GM18951 (cell line): Measurements from ENCODE around the gene RADIL.

Experiments
- POLR2A ChIP-seq: IDR thresholded peaks from 4 replicates; pipeline ENCODE4 v1.6.1; 2011; ENCODE audit warnings: mild to moderate bottlenecking; ENCODE audit not compliant: insufficient read length, insufficient read depth; ENCODE audit errors: extremely low read depth
- in situ Hi-C: fragments of 300-500 bp; cut with MboI; formaldehyde crosslinking; loops from one replicate; pipeline ENCODE4 v1.12.0; 2022; ENCODE audit warnings: low sequenced_read_pairs, mixed read lengths, inconsistent platforms; ENCODE audit not compliant: unreplicated experiment

RADIL gene

DNA sequence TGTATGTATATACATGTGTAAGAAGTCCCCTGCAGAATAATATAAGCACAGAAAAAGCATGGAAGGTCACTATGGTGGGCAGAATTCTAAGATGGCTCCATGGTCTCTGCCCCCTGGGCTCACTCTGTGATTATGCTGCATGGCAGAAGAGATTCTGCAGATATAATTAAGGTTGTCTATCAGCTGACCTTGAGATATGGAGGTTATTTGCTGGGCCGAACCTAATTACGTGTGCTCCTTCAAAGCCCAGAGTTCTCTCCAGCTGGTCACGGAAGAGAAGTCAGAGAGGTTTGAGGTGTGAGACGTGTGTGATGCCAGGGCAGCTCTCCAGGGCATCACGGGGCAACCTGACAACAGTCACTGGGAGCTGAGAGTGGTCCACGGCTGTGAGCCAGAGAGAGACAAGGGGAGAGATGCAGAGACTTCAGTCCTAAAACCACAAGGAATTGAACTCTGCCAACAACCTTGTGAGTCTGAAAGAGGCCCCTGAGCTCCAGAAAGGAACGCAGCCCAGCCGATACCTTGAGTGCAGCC lies 33.2 kb downstream of the RADIL start:
- in situ Hi-C loops: loop anchor here (25.0 kb wide), 1 partner anchor 237 kb away; no protein-coding TSS in a partner anchor
- TF ChIP-seq POLR2A: no peak

GRCh38 chr7:4849390-4849789 lies 34.1 kb downstream of the RADIL start:
- TF ChIP-seq POLR2A: no peak
- in situ Hi-C loops: no loop called here

GRCh38 chr7:4845740-4846142 lies 37.8 kb downstream of the RADIL start:
- in situ Hi-C loops: no loop called here
- TF ChIP-seq POLR2A: no peak

DNA sequence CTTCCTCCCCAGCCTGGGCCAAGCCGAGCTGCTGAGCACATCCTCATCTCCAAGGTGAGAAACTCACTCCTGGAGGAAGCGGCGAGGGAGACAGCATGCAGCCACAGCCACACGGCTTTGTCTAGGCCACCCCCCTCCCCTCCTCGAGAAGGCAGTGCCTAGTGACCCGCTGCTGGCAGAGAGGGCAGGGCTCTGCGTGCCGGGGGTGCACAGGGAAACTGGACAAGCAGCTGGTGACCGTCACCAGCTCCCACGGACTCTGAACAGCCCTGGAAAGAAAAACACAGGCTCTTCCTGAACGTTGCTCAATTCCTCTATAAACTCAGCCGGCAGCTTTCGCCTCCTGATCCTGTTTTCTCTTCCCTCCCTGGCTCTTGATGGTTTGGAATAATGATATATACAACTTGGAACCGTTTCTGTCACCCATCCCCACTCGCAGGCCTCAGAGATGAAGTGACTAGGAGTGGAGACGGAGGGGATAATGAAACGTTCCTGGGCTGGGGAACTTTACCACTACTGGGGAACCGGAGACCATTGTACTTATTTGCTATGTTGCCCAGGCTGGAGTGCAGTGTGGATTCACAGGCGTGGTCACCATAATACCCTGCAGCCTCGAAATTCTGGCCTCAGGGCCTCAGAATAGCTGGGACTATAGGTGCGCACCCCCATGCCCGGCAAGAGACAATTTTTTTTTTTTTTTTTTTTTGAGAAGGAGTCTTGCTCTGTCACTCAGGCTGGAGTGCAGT lies 41.0 kb downstream of the RADIL start:
- no peak for TF ChIP-seq POLR2A
- in situ Hi-C loops: no loop called here

DNA sequence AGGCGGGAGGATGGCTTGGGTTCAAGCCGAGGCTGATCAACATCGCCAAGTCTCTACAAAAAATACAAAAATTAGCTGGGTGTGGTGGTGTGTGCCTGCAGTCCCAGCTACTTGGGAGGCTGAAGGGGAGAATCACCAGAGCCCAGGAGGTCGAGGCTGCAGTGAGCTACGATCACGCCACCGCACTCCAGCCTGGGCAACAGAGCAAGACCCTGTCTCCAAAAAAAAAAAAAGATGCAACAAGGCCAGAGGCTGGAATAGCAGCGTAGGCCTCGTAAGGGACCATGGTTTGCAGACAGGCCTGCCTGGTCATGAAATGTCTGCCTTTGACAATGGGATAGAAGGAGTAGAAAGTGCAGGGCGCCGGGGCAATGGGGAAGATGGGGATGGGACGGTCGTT lies 41.7 kb downstream of the RADIL start:
- in situ Hi-C loops: no loop called here
- no peak for TF ChIP-seq POLR2A

GRCh38 chr7:4841007-4841784 lies 42.3 kb downstream of the RADIL start:
- in situ Hi-C loops: no loop called here
- TF ChIP-seq POLR2A: no peak

- in situ Hi-C loops: no loop called here
- no peak for TF ChIP-seq POLR2A
Measured at GRCh38 chr7:4840079-4840501, 43.4 kb downstream of the RADIL start.

DNA sequence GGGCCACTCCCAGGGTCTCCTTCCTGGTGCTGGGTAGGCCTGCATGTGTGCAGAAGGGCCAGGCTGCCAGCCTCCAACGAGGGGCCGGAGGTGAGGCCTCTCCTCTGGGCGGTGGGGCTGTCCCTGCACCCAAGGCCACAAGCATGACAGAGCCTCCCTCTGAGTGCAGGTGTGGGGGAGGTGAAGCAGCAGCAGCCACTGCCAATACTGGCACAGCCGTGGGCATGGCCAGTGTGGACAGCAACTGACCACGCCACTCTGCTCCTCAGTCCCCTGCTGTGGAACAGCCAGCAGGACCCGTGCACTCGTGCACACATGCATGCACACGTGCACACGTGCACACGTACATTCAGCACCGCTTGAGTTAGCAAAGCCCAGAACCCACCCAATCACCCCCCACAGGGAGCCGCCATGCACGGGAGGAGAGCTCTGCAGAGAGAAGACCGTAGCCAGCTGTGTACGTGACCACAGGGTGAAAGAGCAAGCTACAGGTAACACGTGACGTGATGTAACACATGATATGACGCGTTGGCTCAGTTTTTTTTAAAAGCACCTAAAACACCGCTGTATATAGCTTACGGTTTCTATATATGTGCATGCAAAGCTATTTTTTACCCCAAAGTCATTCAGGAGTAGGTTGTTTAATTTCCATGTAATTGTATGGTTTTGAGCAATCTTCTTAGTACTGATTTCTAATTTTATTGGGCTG lies 44.7 kb downstream of the RADIL start:
- in situ Hi-C loops: no loop called here
- TF ChIP-seq POLR2A: no peak

DNA sequence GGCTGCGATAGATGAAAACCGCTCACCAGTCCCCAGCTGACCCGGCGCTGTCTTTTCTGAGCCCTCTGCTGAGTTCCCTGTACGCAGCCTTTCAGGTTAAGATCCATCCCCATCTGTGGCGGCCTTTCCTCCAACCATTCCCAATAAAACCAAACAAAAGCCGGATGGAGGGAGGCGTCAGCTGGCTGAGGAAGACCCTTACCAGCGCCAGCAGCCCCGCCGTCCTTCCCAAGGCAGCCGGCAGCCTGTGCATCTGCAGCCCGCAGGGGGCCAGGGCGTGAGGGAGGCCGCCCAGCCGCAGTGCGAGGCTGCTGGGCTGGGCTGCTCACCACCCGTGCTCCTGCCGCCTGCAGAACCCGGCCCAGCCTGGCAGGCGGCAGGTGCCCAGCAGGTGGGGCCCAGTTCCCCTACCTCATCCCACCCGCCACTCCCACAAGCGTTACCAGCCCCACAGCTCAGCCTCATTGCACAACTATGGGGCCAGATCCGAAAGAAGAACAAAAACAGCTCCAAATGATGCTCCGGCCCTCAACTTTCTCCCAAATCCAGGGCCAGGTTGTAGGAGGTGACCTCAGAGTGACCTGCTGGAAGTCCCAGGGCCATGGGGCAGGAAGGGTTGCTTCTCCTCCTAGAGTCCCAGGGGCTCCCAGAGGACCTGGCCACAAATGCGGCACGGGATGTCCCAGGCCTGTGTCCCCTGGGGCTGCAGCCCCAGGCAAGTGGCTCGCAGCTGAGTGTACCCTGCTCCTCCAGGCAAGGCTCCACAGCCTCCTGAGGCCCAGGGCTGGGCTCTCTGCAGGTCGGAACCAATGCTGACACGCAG lies 45.5 kb downstream of the RADIL start:
- no peak for TF ChIP-seq POLR2A
- in situ Hi-C loops: no loop called here

DNA sequence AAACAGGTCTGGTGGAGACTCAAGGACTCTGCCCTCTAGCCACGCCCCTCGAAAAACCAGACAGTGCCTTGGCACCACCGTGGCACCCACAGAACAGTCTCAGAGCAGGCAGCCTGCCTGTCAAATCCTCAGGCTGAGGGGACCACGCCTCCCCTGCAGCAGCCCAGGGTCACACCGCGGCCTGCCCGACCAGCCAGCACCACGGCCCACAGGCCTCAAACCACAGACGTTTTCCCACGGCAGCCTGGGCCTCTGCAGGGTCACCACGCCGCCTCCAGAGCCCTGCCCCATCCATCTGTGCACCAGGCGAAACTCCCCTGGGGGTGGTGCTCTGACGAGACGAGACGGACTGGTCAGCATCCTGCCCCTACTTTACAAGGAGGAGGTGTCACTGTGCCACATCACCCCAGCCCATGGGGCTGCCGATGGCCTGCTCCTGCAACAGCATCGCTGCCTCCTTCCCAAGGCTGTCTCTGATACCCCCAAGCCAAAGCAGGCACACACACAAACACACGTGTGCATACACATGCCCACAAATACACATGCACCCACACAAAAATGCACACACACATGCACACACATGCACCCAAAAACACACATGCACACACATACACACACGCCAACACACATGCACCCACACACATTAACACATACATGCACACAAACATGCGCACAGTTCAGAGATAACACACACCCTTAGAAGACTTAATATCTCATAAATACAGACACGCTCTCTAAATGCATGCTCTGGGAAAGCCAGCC lies 46.3 kb downstream of the RADIL start:
- in situ Hi-C loops: no loop called here
- TF ChIP-seq POLR2A: no peak

- no peak for TF ChIP-seq POLR2A
- in situ Hi-C loops: no loop called here
Measured at GRCh38 chr7:4836206-4836661, 47.3 kb downstream of the RADIL start.

- in situ Hi-C loops: no loop called here
Measured at GRCh38 chr7:4835398-4836205, 47.9 kb downstream of the RADIL start.

More at GRCh38 chr7:4835398-4836205, 47.9 kb downstream of the RADIL start:
- TF ChIP-seq POLR2A: no peak
